Stomach (tissue), 9 donors: Measurements from ENCODE around the gene LRIG2. TPM values are rescaled to one million over a fixed set of nuclear protein-coding genes. Genes with fewer than 3 reads are reported as not detected.

Experiments used
- DNase-seq, 2 donors: peaks; one replicate each; pipeline versions ENCODE4 v3.0.0 to v3.0.0-alpha.2; 2013 to 2019
- H3K27ac ChIP-seq, 5 donors: fragments of 200-600 bp in 4 of 5; sonication (generic) in 4 of 5; one replicate each; pipeline ENCODE4 v1.5.1; 2013 to 2019; ENCODE audit warnings: mild to moderate bottlenecking in 1 of 5, moderate library complexity in 1 of 5
- H3K27me3 ChIP-seq, 3 donors: fragments of 200-600 bp; sonication (generic); one replicate each; pipeline ENCODE4 v1.5.1; 2017 to 2019; ENCODE audit warnings: mixed run types in 1 of 3
- H3K36me3 ChIP-seq, 4 donors: fragments of 200-600 bp; sonication (generic); 1 replicate in 3 of 4; 2 replicates in 1 of 4; pipeline ENCODE4 v1.5.1; 2016 to 2019
- H3K4me1 ChIP-seq, 4 donors: fragments of 200-600 bp; sonication (generic); one replicate each; pipeline ENCODE4 v1.5.1; 2016 to 2019
- H3K4me3 ChIP-seq, 4 donors: fragments of 200-600 bp; sonication (generic) in 3 of 4; one replicate each; pipeline ENCODE4 v1.5.1; 2016 to 2019; ENCODE audit warnings: mild to moderate bottlenecking in 1 of 4
- H3K9me3 ChIP-seq, 4 donors: fragments of 200-600 bp; sonication (generic); one replicate each; pipeline ENCODE4 v1.5.1; 2016 to 2019
- CTCF ChIP-seq, 7 experiments: fragments of 450-650 bp in 4 of 7; fragments of 200-600 bp in 3 of 7; sonication (generic) in 3 of 7; IDR thresholded peaks; one replicate each; pipeline ENCODE4 v1.5.1; 2016 to 2019; ENCODE audit warnings: antibody characterized with exemption in 7 of 7, control low read depth in 2 of 7, mild to moderate bottlenecking in 1 of 7
- EP300 ChIP-seq: sonication (generic); formaldehyde crosslinking; IDR thresholded peaks from one replicate; pipeline ENCODE4 v1.6.1; 2017; ENCODE audit warnings: antibody characterized with exemption
- POLR2A ChIP-seq, 4 donors: fragments of 450-650 bp; IDR thresholded peaks; one replicate each; pipeline ENCODE4 v1.6.1; 2016; ENCODE audit warnings: antibody characterized with exemption in 4 of 4, control low read depth in 2 of 4, mild to moderate bottlenecking in 1 of 4, moderate library complexity in 1 of 4
- POLR2AphosphoS5 ChIP-seq, 3 donors: sonication (generic); formaldehyde crosslinking; IDR thresholded peaks; one replicate each; pipeline ENCODE4 v1.6.1; 2016; ENCODE audit warnings: antibody characterized with exemption in 3 of 3
- WGBS, 5 donors: extraction: QIAGEN DNeasy Blood & Tissue Kit in 3 of 5; methylation state at CpG; one replicate each; pipeline versions ENCODE4 v1.1.5 to v1.1.7; 2013 to 2018; 5-methylcytosine and 5-hydroxymethylcytosine counted together
- intact Hi-C: fragments of 100-400 bp; cut with DNase I; formaldehyde crosslinking; loops from one replicate; pipeline ENCODE4 v1.15.1; 2023; ENCODE audit warnings: low total_unique reads
- polyA plus RNA-seq, 3 donors: library from polyadenylated mRNA; stranded (reverse); fragments of 200-250 nt; gene quantifications; one replicate each; pipeline ENCODE4 v1.2.3, GENCODE V29; 2013
- total RNA-seq, 5 donors: library from RNA; depleted of rRNA; stranded (reverse); fragments of >200 nt; gene quantifications; one replicate each; pipeline versions ENCODE4 v1.1.0 to v1.2.3, GENCODE V29; 2014 to 2016
- donor health status: healthy with polysubstance abuse.
- donor health status: Bipolar disorder and iron deficiency.
- donor health status: healthy.

The LRIG2 gene
- total and polyA plus RNA-seq, 8 donors, result 0.87 to 47.0 (median 13.1) TPM

- WGBS, 5 donors, result 90 to 93% (median 92%) methylated on average over 5 of the region's 5 CpGs
- peaks cover 0 to 20% (median 9%) of the 10 kb centered on the region in 4 donors for H3K9me3 ChIP-seq
- H3K4me3 ChIP-seq, result no peak overlapping the region
- H3K4me1 ChIP-seq, result no peaks in the 10 kb centered on the region
- intact Hi-C loops, result no loop called here
- DNase-seq, result no peak
- H3K27ac ChIP-seq, result no peak overlapping the region
- no peaks in the 10 kb centered on the region for H3K27me3 ChIP-seq
- TF ChIP-seq POLR2A (IDR thresholded peaks at IDR 0.05), result no peak
- TF ChIP-seq POLR2AphosphoS5 (IDR thresholded peaks at IDR 0.05), result no peak
- no peak for TF ChIP-seq CTCF (IDR thresholded peaks at IDR 0.05)
- TF ChIP-seq EP300, result no peak
- H3K36me3 ChIP-seq, result no peaks in the 10 kb centered on the region
Measured at GRCh38 chr1:113169591-113169990, 96.6 kb downstream of the LRIG2 start.

- DNase-seq, result no peak
- no peaks in the 10 kb centered on the region for H3K4me1 ChIP-seq
- no peaks in the 10 kb centered on the region for H3K27me3 ChIP-seq
- intact Hi-C loops, result no loop called here
- no peak overlapping the region for H3K27ac ChIP-seq
- TF ChIP-seq POLR2A (IDR thresholded peaks at IDR 0.05), result no peak
- no peak for TF ChIP-seq CTCF (IDR thresholded peaks at IDR 0.05)
- no peak for TF ChIP-seq POLR2AphosphoS5 (IDR thresholded peaks at IDR 0.05)
- no peak for TF ChIP-seq EP300
- WGBS, 5 donors, result 68 to 84% (median 82%) methylated on average over 3 to 4 of the region's 4 CpGs
- no peak overlapping the region for H3K4me3 ChIP-seq
- peaks cover 0 to 20% (median 9%) of the 10 kb centered on the region in 4 donors for H3K9me3 ChIP-seq
- H3K36me3 ChIP-seq, result no peaks in the 10 kb centered on the region
Measured at GRCh38 chr1:113170519-113170918, 97.5 kb downstream of the LRIG2 start.

GRCh38 chr1:113178106-113178505 is 105.1 kb downstream of the LRIG2 start:
- TF ChIP-seq CTCF (IDR thresholded peaks at IDR 0.05) (no peak), POLR2AphosphoS5 (IDR thresholded peaks at IDR 0.05) (no peak), POLR2A (IDR thresholded peaks at IDR 0.05) (no peak), EP300 (no peak)
- Histone ChIP-seq H3K27ac (no peak overlapping the region), H3K4me3 (no peak overlapping the region), H3K27me3 (no peaks in the 10 kb centered on the region), H3K9me3 (peaks cover 0 to 5% (median 0%) of the 10 kb centered on the region in 4 donors), H3K36me3 (no peaks in the 10 kb centered on the region), H3K4me1 (no peaks in the 10 kb centered on the region)
- intact Hi-C loops, result no loop called here
- DNase-seq, result no peak
- 88 to 100% (median 97%) methylated on average over 3 of the region's 3 CpGs for WGBS, 5 donors

- DNase-seq, result no peak
- H3K9me3 ChIP-seq, result peaks cover 0 to 1% (median 0%) of the 10 kb centered on the region in 4 donors
- no peaks in the 10 kb centered on the region for H3K36me3 ChIP-seq
- WGBS, 5 donors, result 71 to 87% (median 81%) methylated on average over 3 of the region's 3 CpGs
- intact Hi-C loops, result no loop called here
- H3K4me1 ChIP-seq, result no peaks in the 10 kb centered on the region
- H3K4me3 ChIP-seq, result no peak overlapping the region
- no peaks in the 10 kb centered on the region for H3K27me3 ChIP-seq
- TF ChIP-seq POLR2A (IDR thresholded peaks at IDR 0.05) (no peak), POLR2AphosphoS5 (IDR thresholded peaks at IDR 0.05) (no peak), CTCF (IDR thresholded peaks at IDR 0.05) (no peak), EP300 (no peak)
- no peak overlapping the region for H3K27ac ChIP-seq
Measured at GRCh38 chr1:113178522-113178921, 105.5 kb downstream of the LRIG2 start.

Other genes with a start within 250 kb of the LRIG2 start
- 100 to 1,000 TPM in 1 of 5 donors, 10 to 100 TPM in 4; 12.5 to 127 (median 32.6) TPM for gene SLC16A1, start 117.0 kb upstream of the LRIG2 start, total RNA-seq
- 1 to 10 TPM; 4.9 to 10.0 (median 7.8) TPM for gene SLC16A1, start 117.0 kb upstream of the LRIG2 start, polyA plus RNA-seq